Choroid plexus epithelial cell (primary cell): ENCODE data around the gene ZEB2.

Experiments
- DNase-seq: peaks from one replicate; pipeline ENCODE4 v3.0.0-alpha.2; 2010; ENCODE audit warnings: low read depth
- H3K4me3 ChIP-seq: 2 replicates; pipeline ENCODE4 v1.5.1; 2011; ENCODE audit warnings: low read depth, mild to moderate bottlenecking, control low read depth, low read length, moderate library complexity
- TF ChIP-seq, protein P1 (sequence below): conservative IDR thresholded peaks from 2 replicates; pipeline ENCODE4 v1.5.1; 2011; ENCODE audit warnings: low read depth, mild to moderate bottlenecking, control low read depth, inconsistent platforms, low read length, moderate library complexity

Gene ZEB2

GRCh38 chr2:144402251-144402650 lies 117.7 kb downstream of the ZEB2 start:
- H3K4me3 ChIP-seq = no peak overlapping the region
- TF ChIP-seq, protein P1, sequence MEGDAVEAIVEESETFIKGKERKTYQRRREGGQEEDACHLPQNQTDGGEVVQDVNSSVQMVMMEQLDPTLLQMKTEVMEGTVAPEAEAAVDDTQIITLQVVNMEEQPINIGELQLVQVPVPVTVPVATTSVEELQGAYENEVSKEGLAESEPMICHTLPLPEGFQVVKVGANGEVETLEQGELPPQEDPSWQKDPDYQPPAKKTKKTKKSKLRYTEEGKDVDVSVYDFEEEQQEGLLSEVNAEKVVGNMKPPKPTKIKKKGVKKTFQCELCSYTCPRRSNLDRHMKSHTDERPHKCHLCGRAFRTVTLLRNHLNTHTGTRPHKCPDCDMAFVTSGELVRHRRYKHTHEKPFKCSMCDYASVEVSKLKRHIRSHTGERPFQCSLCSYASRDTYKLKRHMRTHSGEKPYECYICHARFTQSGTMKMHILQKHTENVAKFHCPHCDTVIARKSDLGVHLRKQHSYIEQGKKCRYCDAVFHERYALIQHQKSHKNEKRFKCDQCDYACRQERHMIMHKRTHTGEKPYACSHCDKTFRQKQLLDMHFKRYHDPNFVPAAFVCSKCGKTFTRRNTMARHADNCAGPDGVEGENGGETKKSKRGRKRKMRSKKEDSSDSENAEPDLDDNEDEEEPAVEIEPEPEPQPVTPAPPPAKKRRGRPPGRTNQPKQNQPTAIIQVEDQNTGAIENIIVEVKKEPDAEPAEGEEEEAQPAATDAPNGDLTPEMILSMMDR = no peak
- no peak for DNase-seq

DNA sequence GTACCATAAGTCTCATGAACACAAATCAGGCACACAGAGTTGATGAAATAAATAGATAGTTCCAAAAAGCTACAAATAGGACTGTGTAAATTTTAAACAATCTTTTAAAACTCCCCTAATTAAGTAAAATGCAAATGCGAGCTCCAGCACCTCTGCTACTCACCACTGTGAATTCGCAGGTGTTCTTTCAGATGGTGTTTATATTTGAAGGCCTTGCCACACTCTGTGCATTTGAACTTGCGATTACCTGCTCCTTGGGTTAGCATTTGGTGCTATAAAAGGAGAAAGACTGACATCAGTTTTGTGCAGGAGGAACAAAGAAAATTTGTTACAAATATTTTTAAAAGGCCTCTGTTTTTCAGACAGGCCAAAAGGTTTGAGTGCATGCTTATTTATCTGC lies 118.9 kb downstream of the ZEB2 start:
- DNase-seq = no peak
- H3K4me3 ChIP-seq = no peak overlapping the region
- TF ChIP-seq, protein P1 = no peak

- H3K4me3 ChIP-seq = no peak overlapping the region
- DNase-seq = no peak
- TF ChIP-seq, protein P1 = no peak
These were observed 123.6 kb downstream of the ZEB2 start for GRCh38 chr2:144396318-144396717.

DNA sequence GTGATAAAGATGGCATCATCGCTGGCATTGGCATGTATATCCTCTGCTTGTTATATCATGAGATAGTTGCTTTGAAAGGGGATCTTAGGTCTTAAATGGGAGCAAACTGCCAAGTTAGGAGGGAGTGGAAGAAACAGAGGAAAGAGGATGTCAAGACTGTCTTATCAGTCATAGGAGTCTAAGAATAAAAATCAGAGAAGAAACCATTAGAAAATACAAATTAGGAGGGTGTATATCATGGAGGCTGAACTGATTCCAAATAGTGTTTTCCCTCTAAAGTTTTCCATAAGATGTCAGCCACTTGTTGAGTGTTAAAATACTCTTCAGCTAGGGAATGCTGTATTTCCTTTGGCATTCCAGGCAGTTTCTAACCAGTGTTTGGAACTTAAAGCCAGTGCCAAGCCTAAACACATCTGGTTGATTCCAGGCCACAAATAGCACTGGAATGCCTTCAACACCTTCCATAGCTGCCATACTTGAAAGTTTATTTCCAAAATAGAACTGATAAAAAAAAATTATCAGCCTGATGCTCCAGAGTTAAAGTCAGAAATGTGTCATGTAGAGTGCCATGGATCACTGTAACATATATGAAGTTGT lies 129.4 kb downstream of the ZEB2 start:
- H3K4me3 ChIP-seq = no peak overlapping the region
- DNase-seq = no peak
- TF ChIP-seq, protein P1 = no peak

- H3K4me3 ChIP-seq = no peak overlapping the region
- DNase-seq = no peak
- TF ChIP-seq, protein P1 = no peak
These were observed 130.0 kb downstream of the ZEB2 start for GRCh38 chr2:144389930-144390311.

- TF ChIP-seq, protein P1 = no peak
- no peak overlapping the region for H3K4me3 ChIP-seq
- no peak for DNase-seq
These were observed 130.6 kb downstream of the ZEB2 start for GRCh38 chr2:144389151-144389929.

GRCh38 chr2:144385381-144385780 lies 134.5 kb downstream of the ZEB2 start:
- DNase-seq = no peak
- no peak overlapping the region for H3K4me3 ChIP-seq
- TF ChIP-seq, protein P1 = no peak
